ENCODE data around the gene S100A7A.
"Not testable (repeated sequence)": the region's sequence is repeated elsewhere in the genome, so short reads cannot be mapped to it uniquely, and the experiment has no call there.

Gene S100A7A

GRCh38 chr1:153428073-153428638 is 11.8 kb downstream of the S100A7A start:
- DNase-seq: no peak

DNA sequence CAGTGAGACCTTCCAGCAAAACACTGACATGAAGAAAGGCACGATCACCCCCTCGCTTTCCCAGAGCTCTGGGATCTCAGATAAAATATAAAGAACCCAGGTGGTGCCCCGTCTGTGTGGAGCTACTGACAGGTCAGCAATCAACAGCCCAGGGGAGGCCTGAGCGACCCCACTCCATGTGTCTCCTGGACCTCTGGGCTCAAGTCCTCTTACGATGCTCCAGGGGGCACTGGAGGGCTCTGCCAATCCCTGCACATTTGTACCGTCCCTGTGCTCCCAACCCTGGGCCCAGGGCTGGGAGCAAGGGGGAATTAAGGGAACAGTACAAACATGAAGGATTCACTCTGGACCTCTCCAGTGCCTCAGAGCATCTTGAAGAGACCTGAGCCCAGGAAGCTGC is 12.5 kb downstream of the S100A7A start:
- no peak for DNase-seq

GRCh38 chr1:153429266-153430165 is 13.2 kb downstream of the S100A7A start:
- no peak for DNase-seq

GRCh38 chr1:153430166-153430553 is 13.8 kb downstream of the S100A7A start:
- DNase-seq: no peak

DNA sequence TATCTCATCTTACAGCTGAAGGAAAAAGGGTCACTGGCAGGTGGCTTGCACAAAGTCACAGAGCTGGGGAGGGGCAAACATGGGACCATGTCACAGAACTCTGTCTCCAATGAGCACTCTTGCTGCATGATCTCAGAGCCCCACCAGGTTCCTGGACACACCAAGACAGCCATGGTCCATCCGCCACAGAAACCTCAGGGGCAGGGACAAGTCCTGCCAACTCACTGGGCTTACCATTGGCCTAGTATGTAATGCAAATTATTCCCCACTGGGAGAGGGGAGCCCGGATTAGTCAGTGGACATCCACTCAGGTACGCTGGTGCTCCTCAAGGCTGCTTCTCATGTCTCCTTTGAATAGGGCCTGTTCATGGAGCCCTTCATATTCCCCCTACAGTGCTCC is 14.2 kb downstream of the S100A7A start:
- DNase-seq: no peak

- DNase-seq: no peak
Measured at GRCh38 chr1:153431002-153431401, 14.7 kb downstream of the S100A7A start.

DNA sequence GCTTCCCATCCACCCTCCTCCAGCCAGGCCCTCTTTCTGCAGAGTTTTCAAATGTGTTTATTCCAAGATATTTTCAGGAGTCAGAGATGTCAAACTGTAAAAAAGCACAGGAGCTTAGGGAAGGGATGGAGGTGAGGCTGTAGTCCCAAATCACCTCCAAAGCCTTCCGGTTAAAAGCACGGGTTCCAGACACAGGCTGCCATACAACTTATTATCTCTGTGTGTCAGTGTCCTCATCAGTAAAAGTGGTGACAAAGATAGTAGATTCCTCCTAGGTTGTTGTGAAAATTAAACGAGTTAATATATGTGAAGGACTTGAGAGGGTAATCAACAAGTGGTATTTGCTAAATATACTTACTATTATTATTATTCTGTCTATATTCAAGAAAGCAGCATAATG is 15.1 kb downstream of the S100A7A start:
- no peak for DNase-seq

GRCh38 chr1:153431928-153432327 is 15.6 kb downstream of the S100A7A start:
- DNase-seq: no peak

DNA sequence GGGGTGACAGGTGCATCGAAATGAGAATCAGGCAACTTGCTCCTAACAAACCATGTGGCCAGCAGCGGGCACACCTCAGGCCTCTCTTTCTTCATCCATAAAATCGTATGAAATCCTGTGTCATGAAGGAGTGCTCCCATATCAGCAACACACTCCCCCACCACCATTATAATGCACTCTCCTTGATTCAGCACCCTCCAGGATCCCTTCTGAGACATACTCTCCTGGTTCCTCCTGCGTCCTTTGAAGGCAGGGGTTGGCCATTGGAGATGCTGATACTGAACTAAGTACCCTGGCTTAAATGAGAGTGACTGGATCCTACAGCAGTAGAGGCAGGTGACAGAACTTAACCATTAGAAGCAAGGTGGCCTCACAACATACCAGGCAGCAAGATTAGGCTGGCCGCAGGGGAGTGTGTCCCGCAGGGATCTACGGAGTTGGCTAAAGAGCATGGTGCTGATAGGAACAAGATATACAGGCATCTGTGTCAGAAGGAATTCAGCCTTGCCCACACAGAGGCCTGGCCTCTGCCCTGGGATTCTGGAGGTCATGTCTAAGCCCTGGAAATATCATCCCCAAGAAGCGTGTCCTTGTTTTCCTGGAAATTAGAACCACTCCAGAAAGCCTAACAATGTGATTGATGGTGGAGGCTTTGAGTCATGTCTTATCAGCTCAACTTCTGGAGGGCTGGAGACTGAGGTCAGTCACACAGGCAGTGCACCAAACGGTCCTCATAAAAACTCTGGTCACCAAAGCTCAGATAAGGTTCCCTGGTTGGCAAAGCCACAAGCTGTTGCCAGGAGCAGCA is 16.8 kb downstream of the S100A7A start:
- no peak for DNase-seq

- DNase-seq: no peak
Measured at GRCh38 chr1:153434746-153435455, 18.6 kb downstream of the S100A7A start.

- no peak for DNase-seq
Measured at GRCh38 chr1:153437236-153437635, 20.9 kb downstream of the S100A7A start.

- no peak for DNase-seq
Measured at GRCh38 chr1:153438599-153438998, 22.3 kb downstream of the S100A7A start.

- no peak for DNase-seq
Measured at GRCh38 chr1:153439273-153439672, 23.0 kb downstream of the S100A7A start.

DNA sequence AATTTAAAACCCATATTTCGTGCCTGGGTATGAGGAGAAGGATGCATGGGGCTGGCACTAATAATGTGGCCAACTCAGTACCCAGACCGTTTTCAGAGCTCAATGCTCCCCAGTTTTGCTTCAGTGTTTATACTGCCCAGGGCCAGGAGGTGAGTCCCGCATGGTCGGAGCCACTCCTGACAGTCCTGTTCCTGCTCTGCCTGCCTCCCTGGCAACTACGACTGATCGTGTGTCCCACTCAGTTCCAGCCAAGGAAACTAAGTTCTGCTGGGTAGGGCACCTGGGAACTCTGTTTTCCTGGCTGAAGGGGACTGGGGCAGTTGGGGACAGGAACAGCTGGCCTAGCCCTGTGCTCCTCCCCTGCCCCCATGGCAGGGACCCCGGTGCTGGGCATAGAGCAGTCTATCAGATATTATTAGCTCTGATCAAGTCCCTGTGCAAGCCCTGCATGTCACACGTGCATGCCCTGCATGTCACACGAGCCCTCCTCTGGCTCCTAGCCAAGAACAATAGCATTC is 25.0 kb downstream of the S100A7A start:
- DNase-seq: no peak

GRCh38 chr1:153443486-153443885 is 27.2 kb downstream of the S100A7A start:
- DNase-seq: no peak

GRCh38 chr1:153444078-153444477 is 27.8 kb downstream of the S100A7A start:
- no peak for DNase-seq

GRCh38 chr1:153447498-153448170 is 31.3 kb downstream of the S100A7A start:
- DNase-seq: no peak

GRCh38 chr1:153448851-153449250 is 32.5 kb downstream of the S100A7A start:
- not testable (repeated sequence) for DNase-seq

GRCh38 chr1:153456396-153456795 is 40.1 kb downstream of the S100A7A start:
- no peak for DNase-seq

GRCh38 chr1:153459655-153460054 is 43.3 kb downstream of the S100A7A start:
- no peak for DNase-seq

DNA sequence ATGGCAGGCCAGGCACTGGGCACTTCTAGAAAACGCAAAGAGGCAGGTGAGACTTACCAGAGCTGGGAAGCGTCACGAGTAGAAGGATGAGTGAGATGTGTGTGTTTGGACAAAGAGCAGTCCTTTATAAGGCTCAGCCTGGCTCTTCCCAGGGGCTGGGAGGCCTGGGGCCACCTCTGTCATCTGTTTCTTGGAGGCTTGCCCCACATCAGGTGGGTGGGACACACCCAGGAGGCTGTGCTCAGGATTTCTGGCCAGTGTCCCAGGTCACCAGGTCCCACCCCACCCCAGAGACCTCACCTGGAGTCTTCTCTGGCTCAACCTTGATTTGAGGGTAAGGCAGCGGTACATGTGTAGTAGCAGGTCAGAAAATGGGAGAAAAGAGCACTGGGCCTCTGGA is 44.2 kb downstream of the S100A7A start, which contains the start of gene S100A7:
S100A7 (minus strand) TSS at position 101 of the 400 bp plus-strand sequence. CDS start 1,638 bp downstream, outside the sequence.
- DNase-seq: no peak

DNA sequence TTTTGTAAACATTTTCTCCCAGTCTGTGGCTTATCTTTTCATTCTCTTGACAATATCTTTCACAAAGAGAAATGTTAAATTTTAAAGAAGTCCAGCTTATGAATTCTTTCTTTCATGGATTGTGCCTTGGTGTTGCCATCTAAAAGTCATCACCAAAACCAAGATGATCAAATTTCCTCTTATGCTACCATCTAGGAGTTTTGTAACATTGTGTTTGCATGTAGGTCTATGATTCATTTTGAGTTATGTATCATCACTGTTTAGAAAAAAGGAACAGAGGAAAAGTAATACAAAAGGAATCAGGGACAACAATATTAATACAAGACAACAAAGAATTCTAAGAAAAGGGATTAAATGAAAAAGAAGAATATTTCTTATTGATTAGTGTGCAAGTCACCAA is 46.4 kb downstream of the S100A7A start:
- DNase-seq: not testable (repeated sequence)
